ENCODE results near the gene BMP5. TPM values are rescaled to one million over a fixed set of nuclear protein-coding genes. Genes with fewer than 3 reads are reported as not detected.

BMP5 gene
- total and polyA plus RNA-seq, 4 donors, result 0.42 to 0.92 (median 0.65) TPM

GRCh38 chr6:55773620-55774216 lies 101.7 kb downstream of the BMP5 start (continued):
- TF ChIP-seq MAX (IDR thresholded peaks at IDR 0.05) (no peak), JUND (IDR thresholded peaks at IDR 0.05) (no peak), EGR1 (IDR thresholded peaks at IDR 0.05; ENCODE audit: low read depth in 2 of 2) (no peak), HNF4A (conservative IDR thresholded peaks at IDR 0.05) (no peak), HNF4G (IDR thresholded peaks at IDR 0.05) (no peak), NR2F2 (IDR thresholded peaks at IDR 0.05) (no peak), FOXA2 (IDR thresholded peaks at IDR 0.05) (no peak), RAD21 (IDR thresholded peaks at IDR 0.05) (no peak)

- no peaks in the 10 kb centered on the region for H3K4me1 ChIP-seq (ENCODE audit: control insufficient read depth in 4 of 4, insufficient read depth in 4 of 4, low read length in 3 of 4)
- TF ChIP-seq ZBTB33 (IDR thresholded peaks at IDR 0.05) (no peak), FOXA2 (IDR thresholded peaks at IDR 0.05) (no peak), GABPA (IDR thresholded peaks at IDR 0.05 in 1 of 2, conservative IDR thresholded peaks at IDR 0.05 in 1 of 2) (no peak), YY1 (IDR thresholded peaks at IDR 0.05) (no peak), REST (IDR thresholded peaks at IDR 0.05) (no peak), TAF1 (conservative IDR thresholded peaks at IDR 0.05) (no peak), MAX (IDR thresholded peaks at IDR 0.05) (no peak), HNF4A (conservative IDR thresholded peaks at IDR 0.05) (no peak), ATF3 (IDR thresholded peaks at IDR 0.05) (no peak), HNF4G (IDR thresholded peaks at IDR 0.05) (no peak), NR2F2 (IDR thresholded peaks at IDR 0.05) (no peak), CTCF (IDR thresholded peaks at IDR 0.05; ENCODE audit: low read depth, low read length, missing input control) (no peak), SP1 (IDR thresholded peaks at IDR 0.05) (no peak), FOXA1 (IDR thresholded peaks at IDR 0.05) (no peak)
- no peak for DNase-seq (ENCODE audit: low spot score)
- H3K27me3 ChIP-seq (ENCODE audit: control insufficient read depth in 4 of 4, insufficient read depth in 4 of 4, low read length in 3 of 4), result no peaks in the 10 kb centered on the region
- 44% methylated on average over 3 of the region's 3 CpGs for WGBS
- H3K27ac ChIP-seq (ENCODE audit: low read depth in 1 of 2, low read length in 2 of 2), result no peak overlapping the region
- no peaks in the 10 kb centered on the region for H3K36me3 ChIP-seq (ENCODE audit: control insufficient read depth in 4 of 4, insufficient read depth in 3 of 4, low read depth in 1 of 4, low read length in 3 of 4)
- H3K9me3 ChIP-seq (ENCODE audit: control insufficient read depth in 4 of 4, low read length in 3 of 4), result no peaks in the 10 kb centered on the region
- H3K9ac ChIP-seq (ENCODE audit: low read depth in 1 of 2, low read length in 2 of 2), result no peak overlapping the region
- H3K4me3 ChIP-seq (ENCODE audit: low read depth in 1 of 3, low read length in 3 of 3), result no peak overlapping the region
Measured at GRCh38 chr6:55772730-55773129, 102.7 kb downstream of the BMP5 start.

Measured in liver (tissue), 9 donors.